ENCODE results near the gene DENND2A. TPM values are rescaled to one million over a fixed set of nuclear protein-coding genes. Genes with fewer than 3 reads are reported as not detected.

Gene DENND2A
- total RNA-seq, 2 experiments from 2014 or later = not detected

GRCh38 chr7:140526214-140526613 is 114.4 kb downstream of the DENND2A start:
- H3K9me3 Mint-ChIP-seq = no peaks in the 10 kb centered on the region
- CTCF ChIA-PET = interaction anchor here (0.7 to 0.8 kb wide), 2 partner anchors 9 to 33 kb away, joined by 3 to 4 read pairs; no protein-coding TSS in a partner anchor
- H3K4me3 Mint-ChIP-seq = no peak overlapping the region
- DNase-seq = no peak
- no peak overlapping the region for H3K27ac Mint-ChIP-seq
- H3K36me3 Mint-ChIP-seq (ENCODE audit: low read depth) = no peaks in the 10 kb centered on the region
- H3K27me3 Mint-ChIP-seq = no peaks in the 10 kb centered on the region
- no peak for ATAC-seq
- intact Hi-C loops (cut with micrococcal nuclease) = no loop called here
- H3K4me1 Mint-ChIP-seq (ENCODE audit: low read depth) = peaks cover 3% of the 10 kb centered on the region
- POLR2A ChIA-PET = no interaction called here
- TF ChIP-seq CTCF (IDR thresholded peaks at IDR 0.05) = no peak

GRCh38 chr7:140525743-140526142 is 114.9 kb downstream of the DENND2A start:
- Mint-ChIP-seq H3K27me3 (no peaks in the 10 kb centered on the region), H3K36me3 (ENCODE audit: low read depth) (no peaks in the 10 kb centered on the region), H3K9me3 (no peaks in the 10 kb centered on the region), H3K27ac (no peak overlapping the region), H3K4me3 (no peak overlapping the region), H3K4me1 (ENCODE audit: low read depth) (peaks cover 3% of the 10 kb centered on the region)
- ChIA-PET POLR2A (no interaction called here), CTCF (interaction anchor here (0.7 to 0.8 kb wide), 2 partner anchors 9 to 32 kb away, joined by 3 to 4 read pairs; no protein-coding TSS in a partner anchor)
- no peak for TF ChIP-seq CTCF (IDR thresholded peaks at IDR 0.05)
- DNase-seq = peak; percentile 6
- ATAC-seq = peak; percentile 39
- intact Hi-C loops (cut with micrococcal nuclease) = no loop called here

GRCh38 chr7:140521421-140521820 is 119.2 kb downstream of the DENND2A start:
- DNase-seq (no peak), ATAC-seq (no peak)
- CTCF ChIA-PET = interaction anchor here (1.7 kb wide), 1 partner anchor 43 kb away, joined by 4 read pairs; no protein-coding TSS in a partner anchor
- no peaks in the 10 kb centered on the region for H3K9me3 Mint-ChIP-seq
- H3K27ac Mint-ChIP-seq = no peak overlapping the region
- TF ChIP-seq CTCF (IDR thresholded peaks at IDR 0.05) = no peak
- H3K36me3 Mint-ChIP-seq (ENCODE audit: low read depth) = no peaks in the 10 kb centered on the region
- no peak overlapping the region for H3K4me3 Mint-ChIP-seq
- peaks cover 3% of the 10 kb centered on the region for H3K4me1 Mint-ChIP-seq (ENCODE audit: low read depth)
- intact Hi-C loops (cut with micrococcal nuclease) = no loop called here
- POLR2A ChIA-PET = no interaction called here
- peaks cover 6% of the 10 kb centered on the region for H3K27me3 Mint-ChIP-seq

- Mint-ChIP-seq H3K27me3 (peaks cover 6% of the 10 kb centered on the region), H3K4me3 (no peak overlapping the region), H3K36me3 (ENCODE audit: low read depth) (no peaks in the 10 kb centered on the region), H3K4me1 (ENCODE audit: low read depth) (no peaks in the 10 kb centered on the region), H3K27ac (no peak overlapping the region), H3K9me3 (no peaks in the 10 kb centered on the region)
- intact Hi-C loops (cut with micrococcal nuclease) = no loop called here
- POLR2A ChIA-PET = no interaction called here
- DNase-seq (no peak), ATAC-seq (no peak)
- CTCF ChIA-PET = interaction anchor here (1.2 kb wide), 1 partner anchor 123 kb away, joined by 4 read pairs; no protein-coding TSS in a partner anchor
- no peak for TF ChIP-seq CTCF (IDR thresholded peaks at IDR 0.05)
Measured at GRCh38 chr7:140519007-140519399, 121.6 kb downstream of the DENND2A start.

GRCh38 chr7:140518370-140519006 is 122.1 kb downstream of the DENND2A start:
- H3K4me3 Mint-ChIP-seq = no peak overlapping the region
- H3K36me3 Mint-ChIP-seq (ENCODE audit: low read depth) = no peaks in the 10 kb centered on the region
- H3K9me3 Mint-ChIP-seq = no peaks in the 10 kb centered on the region
- TF ChIP-seq CTCF (IDR thresholded peaks at IDR 0.05) = no peak
- no peaks in the 10 kb centered on the region for H3K4me1 Mint-ChIP-seq (ENCODE audit: low read depth)
- H3K27me3 Mint-ChIP-seq = peaks cover 6% of the 10 kb centered on the region
- POLR2A ChIA-PET = interaction anchor here (1.0 kb wide), 1 partner anchor 87 kb away, joined by 3 read pairs; no protein-coding TSS in a partner anchor
- no peak for DNase-seq
- no peak for ATAC-seq
- intact Hi-C loops (cut with micrococcal nuclease) = loop anchor here (1.0 kb wide), 1 partner anchor 136 kb away; no protein-coding TSS in a partner anchor
- CTCF ChIA-PET = interaction anchor here (0.6 to 2.8 kb wide), 12 partner anchors 21 to 465 kb away, joined by 3 to 22 read pairs (median 4); no protein-coding TSS in a partner anchor
- no peak overlapping the region for H3K27ac Mint-ChIP-seq

All from activated CD8-positive, alpha-beta T cell treated with anti-CD3 and anti-CD28 coated beads for 36 hours (primary cell).